Activated CD8-positive, alpha-beta memory T cell treated with anti-CD3 and anti-CD28 coated beads for 1 hour (primary cell): Measurements from ENCODE around the gene DTNB.
"Not testable (repeated sequence)": the region's sequence is repeated elsewhere in the genome, so short reads cannot be mapped to it uniquely, and the experiment has no call there.

ENCODE experiments used
- DNase-seq, 2 donors: peaks; one replicate each; pipeline ENCODE4 v3.0.0-alpha.2; 2020; ENCODE audit warnings: low read depth in 1 of 2; ENCODE audit errors: extremely low read depth in 1 of 2

Gene DTNB

DNA sequence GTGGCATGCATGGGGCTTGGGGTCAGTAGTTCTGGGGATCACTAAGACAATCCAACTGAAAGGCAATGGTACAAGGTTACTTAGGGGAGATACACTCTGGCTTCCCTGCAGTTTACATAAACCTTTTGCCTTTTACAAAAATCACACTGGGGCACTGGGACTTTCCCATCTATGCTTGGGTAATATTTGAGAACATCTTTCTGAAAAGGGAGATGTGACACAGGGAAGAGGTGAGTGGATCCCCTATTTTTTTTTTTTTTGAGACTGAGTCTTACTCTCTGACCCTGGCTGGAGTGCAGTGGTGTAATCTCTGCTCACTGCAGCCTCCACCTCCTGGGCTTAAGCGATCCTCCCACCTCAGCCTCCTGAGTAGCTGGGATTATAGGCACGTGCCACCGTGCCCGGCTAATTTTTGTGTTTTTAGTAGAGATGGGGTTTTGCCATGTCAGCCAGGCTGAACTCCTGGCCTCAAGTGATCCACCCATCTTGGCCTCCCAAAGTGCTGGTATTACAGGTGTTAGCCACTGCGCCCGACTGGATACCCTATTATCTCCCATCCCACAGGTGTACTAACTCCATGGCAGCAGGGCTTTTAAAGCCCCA is 248.8 kb downstream of the DTNB start:
- no peak for DNase-seq

GRCh38 chr2:25421820-25422411 is 251.5 kb downstream of the DTNB start:
- no peak for DNase-seq

- no peak for DNase-seq
Observed at GRCh38 chr2:25421289-25421688, 252.1 kb downstream of the DTNB start.

- DNase-seq: no peak
Observed at GRCh38 chr2:25420820-25421237, 252.5 kb downstream of the DTNB start.

DNA sequence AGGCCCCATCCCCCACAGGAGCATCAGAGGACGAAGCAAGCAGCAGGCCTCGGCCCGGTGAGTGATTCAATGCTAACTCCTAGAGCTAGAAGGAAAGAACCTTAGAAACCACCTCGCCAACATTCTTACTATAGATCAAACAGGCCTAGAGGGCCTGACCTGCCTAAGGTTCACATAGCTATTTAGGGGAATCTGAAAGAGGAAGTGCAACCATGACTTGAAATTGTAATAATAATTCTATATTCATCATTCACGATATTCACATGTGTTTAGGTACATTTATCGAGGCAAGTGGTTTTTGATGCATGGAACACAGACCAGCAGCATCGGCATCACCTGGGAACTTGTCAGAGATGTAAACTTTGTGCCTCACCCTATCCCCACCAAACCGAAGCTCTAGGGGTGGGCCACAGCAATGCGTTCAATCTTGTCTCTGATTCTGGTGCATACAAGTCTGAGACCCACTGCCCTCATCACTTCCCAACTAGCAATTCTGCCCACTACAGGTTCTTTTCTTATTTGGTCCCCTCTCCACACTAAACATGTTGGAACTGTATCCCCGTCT is 253.6 kb downstream of the DTNB start:
- DNase-seq: no peak

DNA sequence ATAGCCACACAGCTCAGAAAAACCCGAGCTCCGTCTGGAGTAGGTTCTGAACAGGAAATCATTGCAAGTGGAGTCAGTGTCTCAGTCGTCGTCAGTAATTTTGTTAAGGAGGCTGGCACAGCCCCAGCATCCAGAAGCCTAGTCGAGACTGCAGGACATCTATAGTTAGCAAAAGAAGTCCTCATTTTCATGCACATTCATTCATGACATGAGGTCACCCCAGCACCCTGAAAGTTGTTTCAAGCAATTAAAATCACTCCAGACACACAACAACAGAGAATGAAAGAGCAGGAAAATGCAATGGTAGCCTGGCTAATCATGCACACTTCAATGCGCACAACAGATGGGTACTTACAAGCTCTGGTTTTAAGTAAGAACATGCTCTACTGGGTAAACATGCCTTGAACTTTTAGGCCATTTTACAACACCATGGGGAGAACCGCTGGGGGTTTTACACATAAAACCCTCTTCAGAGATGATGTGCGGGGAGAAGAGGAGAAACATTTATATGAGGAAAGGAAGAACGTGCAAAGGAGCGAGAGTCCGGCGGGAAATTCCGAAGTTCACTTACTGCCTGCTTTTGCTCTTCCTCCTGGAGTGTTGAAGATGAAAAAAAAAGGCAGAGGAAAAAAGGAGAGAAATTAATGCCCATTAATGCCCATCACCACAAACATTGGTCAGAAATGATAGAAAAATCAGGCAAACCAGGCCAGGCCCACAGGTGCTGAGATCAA is 254.3 kb downstream of the DTNB start:
- no peak for DNase-seq

- DNase-seq: no peak
Observed at GRCh38 chr2:25417715-25418369, 255.5 kb downstream of the DTNB start.

DNA sequence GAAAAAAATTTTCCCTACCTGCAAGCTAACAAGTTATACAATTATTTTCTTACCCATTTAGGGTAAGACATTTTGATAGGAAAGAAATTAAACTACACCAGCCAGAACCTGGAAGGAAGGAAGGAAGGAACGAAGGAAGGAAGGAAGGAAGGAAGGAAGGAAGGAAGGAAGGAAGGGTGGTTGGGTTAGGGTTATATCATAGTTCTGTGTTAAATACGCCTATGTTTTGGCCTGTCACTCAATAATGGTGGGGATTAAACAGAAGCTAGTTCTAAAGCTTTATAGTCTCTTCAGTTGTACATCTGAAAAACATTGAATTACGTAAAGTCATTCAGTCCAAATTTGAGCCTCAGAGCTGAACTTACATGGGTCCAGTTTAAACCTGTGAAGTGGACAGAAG is 256.7 kb downstream of the DTNB start:
- DNase-seq: no peak

DNA sequence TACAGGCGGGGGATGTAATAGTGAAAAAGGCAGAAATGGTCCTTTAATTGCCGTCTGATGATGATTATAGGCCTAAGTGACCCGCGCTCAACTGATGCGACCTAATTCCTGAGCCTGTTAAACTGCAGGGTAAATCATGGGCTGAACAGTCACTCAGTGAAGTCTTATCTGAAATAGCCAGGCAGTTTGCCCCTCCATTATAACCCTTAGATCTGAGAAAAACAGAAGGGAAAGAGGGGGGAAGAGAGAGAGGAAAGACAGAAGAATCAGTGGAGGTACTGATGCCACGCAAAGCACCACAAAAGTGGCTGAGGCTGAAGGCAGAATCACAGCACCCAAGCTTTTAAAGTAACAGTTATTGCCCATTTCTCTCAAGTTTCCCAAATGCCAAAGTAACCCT is 258.6 kb downstream of the DTNB start:
- no peak for DNase-seq

GRCh38 chr2:25413409-25413808 is 260.0 kb downstream of the DTNB start:
- not testable (repeated sequence) for DNase-seq

DNA sequence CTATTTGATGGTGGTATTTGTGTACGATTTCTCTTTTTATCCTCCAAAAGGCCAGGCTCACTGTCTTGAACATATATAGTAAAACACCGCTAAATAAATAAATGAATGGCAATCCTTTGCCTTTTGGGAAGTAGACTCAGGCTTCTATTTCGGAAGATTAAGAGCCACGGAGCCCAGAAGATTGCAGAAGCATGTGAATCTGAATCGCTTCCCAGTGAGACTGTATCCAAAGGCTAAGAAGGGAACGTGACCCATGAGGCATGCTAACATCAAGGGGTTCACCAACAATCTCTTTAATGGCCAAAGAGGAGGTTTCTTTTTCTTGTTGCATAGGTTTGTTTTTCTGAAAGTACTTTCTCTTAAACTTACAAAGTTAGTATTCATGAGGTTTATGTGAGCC is 261.6 kb downstream of the DTNB start:
- DNase-seq: no peak

DNA sequence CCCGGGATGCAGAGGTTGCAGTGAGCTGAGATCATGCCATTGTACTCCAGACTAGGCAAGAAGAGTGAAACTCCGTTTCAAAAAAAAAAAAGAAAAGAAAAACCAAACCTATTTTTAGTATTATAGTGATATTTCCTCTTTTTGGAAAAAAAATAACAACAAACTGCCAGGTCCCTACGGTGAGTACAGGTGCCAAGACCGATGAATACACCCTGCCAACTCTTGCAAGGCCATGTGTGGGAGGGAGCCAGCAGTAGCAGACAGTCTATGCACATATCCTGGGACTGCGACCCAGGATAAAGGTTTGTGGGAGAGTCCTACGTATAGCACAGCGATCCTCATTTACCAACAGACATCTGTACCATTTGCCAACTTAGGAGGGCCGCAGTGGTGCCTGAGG is 262.1 kb downstream of the DTNB start:
- no peak for DNase-seq

- DNase-seq: no peak
Observed at GRCh38 chr2:25410370-25410769, 263.0 kb downstream of the DTNB start.

- no peak for DNase-seq
Observed at GRCh38 chr2:25409468-25409867, 263.9 kb downstream of the DTNB start.

DNA sequence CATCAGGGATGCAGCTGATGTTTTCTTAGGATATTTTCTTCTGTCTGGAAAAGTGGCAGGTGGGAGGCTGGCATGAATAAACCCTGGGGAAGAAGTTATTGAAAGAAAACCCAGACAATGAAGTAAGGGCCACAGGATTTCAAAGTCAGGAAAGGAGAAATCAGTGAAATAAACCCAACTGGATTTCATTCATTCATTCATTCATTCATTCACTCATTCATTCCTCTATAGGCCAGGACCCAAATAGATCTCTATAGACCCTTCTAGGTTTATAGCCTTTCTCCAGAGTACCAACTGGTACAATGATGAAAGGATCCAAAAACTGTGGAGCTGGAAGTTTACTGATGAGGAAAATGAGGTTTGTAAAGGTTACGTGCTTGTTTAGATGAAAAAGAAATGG is 264.3 kb downstream of the DTNB start:
- DNase-seq: no peak

DNA sequence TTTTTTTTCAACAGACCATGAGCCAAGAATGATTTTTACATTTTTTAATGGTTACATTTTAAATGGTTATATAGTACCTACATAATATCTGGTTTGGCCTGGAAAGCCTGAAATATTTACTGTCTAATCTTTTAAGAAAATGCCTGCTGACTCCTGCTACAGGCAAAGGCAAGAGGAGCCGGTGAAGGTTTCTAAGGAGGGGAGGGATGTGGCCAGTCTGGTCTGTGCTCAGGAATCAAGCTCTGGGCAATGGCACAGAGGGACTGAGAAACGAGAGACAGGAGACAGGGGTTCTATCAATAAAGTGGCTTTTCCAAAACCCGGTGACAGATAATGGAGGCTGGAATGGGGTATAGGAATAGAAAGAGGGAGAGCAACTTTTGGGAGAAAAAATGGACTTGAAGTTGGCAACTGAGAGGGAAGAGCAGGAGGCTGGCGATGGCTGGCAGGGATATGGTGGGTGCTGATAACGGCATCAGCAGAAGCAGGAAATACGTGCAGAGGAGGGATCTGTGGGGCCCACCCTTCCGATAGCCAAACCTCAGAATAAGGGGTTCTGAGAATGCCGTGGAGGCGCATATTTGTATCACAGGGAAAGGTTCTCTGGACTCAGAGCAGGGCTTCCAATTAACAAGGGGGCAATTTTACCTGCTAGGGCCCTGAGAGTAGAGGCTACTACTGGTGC is 267.6 kb downstream of the DTNB start:
- no peak for DNase-seq

- not testable (repeated sequence) for DNase-seq
Observed at GRCh38 chr2:25403120-25403760, 270.1 kb downstream of the DTNB start.

- no peak for DNase-seq
Observed at GRCh38 chr2:25402477-25402876, 270.9 kb downstream of the DTNB start.

GRCh38 chr2:25401307-25402026 is 271.9 kb downstream of the DTNB start:
- DNase-seq: no peak
